Neutrophil (primary cell): ENCODE measurements around the gene HAUS3.
"Not testable (repeated sequence)": the region's sequence is repeated elsewhere in the genome, so short reads cannot be mapped to it uniquely, and the experiment has no call there.

Source experiments
- H3K27ac ChIP-seq: fragments of 200-600 bp; sonication (generic); 2 replicates; pipeline ENCODE4 v1.5.1; 2016; ENCODE audit warnings: mild to moderate bottlenecking, moderate library complexity
- H3K27me3 ChIP-seq: fragments of 200-600 bp; sonication (generic); 2 replicates; pipeline ENCODE4 v1.6.0; 2016; ENCODE audit warnings: mild to moderate bottlenecking
- H3K36me3 ChIP-seq: fragments of 200-600 bp; sonication (generic); 2 replicates; pipeline ENCODE4 v1.5.1; 2017
- H3K4me1 ChIP-seq, 2 experiments: fragments of 200-600 bp in 1 of 2; sonication (generic) in 1 of 2; 1 replicate in 1 of 2; 2 replicates in 1 of 2; pipeline versions ENCODE4 v1.5.1 to v1.6.1; 2013 to 2016; ENCODE audit warnings: low read depth in 1 of 2, low read length in 1 of 2, mild to moderate bottlenecking in 1 of 2, moderate library complexity in 1 of 2; ENCODE audit not compliant: control insufficient read depth in 1 of 2, insufficient read depth in 1 of 2
- H3K4me3 ChIP-seq, 2 experiments: fragments of 200-600 bp in 1 of 2; sonication (generic) in 1 of 2; 1 replicate in 1 of 2; 2 replicates in 1 of 2; pipeline ENCODE4 v1.5.1; 2013 to 2016; ENCODE audit warnings: low read depth in 1 of 2, low read length in 1 of 2, mild to moderate bottlenecking in 1 of 2, moderate library complexity in 1 of 2
- H3K9me3 ChIP-seq: fragments of 200-600 bp; sonication (generic); 2 replicates; pipeline ENCODE4 v1.5.1; 2016
- TF ChIP-seq, protein P1 (sequence below): fragments of 200-600 bp; sonication (generic); IDR thresholded peaks from 2 replicates; pipeline ENCODE4 v1.5.1; 2016; ENCODE audit warnings: antibody characterized with exemption

The HAUS3 gene

DNA sequence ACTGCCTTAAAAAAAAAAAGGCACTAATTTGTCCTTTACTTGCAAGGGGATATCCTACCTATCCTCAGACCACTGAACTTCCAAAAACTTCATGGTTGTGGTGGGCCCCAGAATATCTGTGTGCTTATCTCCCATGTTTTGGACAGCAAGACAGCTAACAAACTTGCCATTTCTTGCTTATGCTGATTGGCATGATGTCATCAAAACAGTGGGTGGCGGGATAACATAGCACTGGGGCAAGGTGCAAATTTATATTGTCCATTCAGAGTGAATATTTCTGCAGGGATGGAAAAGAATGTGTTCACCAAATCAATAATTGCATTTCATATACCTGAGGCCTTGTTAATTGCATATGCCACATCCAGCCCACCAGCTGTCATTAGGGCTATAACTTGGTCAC, 23.5 kb downstream of the HAUS3 start:
- Histone ChIP-seq H3K27ac (no peak overlapping the region), H3K4me3 (no peak overlapping the region), H3K36me3 (peaks cover 8% of the 10 kb centered on the region)

DNA sequence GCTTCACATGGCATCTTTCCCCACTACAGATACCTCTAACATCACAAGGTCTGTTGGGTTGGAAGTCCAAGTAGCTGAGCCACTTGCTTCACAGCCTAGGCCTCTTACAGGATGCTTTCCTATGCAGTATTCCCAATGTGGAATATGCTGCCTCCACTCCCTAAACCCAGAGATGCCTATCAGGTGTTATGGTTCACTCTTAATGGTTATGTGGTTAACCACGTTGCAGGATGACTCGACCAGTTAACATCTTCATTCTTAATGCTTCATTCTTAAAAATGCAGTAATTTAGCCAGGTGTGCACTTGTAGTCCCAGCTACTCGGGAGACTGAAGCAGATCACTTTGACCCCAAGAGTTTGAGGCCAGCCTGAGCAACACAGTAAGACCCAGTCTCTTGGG, 24.2 kb downstream of the HAUS3 start:
- TF ChIP-seq, protein P1, sequence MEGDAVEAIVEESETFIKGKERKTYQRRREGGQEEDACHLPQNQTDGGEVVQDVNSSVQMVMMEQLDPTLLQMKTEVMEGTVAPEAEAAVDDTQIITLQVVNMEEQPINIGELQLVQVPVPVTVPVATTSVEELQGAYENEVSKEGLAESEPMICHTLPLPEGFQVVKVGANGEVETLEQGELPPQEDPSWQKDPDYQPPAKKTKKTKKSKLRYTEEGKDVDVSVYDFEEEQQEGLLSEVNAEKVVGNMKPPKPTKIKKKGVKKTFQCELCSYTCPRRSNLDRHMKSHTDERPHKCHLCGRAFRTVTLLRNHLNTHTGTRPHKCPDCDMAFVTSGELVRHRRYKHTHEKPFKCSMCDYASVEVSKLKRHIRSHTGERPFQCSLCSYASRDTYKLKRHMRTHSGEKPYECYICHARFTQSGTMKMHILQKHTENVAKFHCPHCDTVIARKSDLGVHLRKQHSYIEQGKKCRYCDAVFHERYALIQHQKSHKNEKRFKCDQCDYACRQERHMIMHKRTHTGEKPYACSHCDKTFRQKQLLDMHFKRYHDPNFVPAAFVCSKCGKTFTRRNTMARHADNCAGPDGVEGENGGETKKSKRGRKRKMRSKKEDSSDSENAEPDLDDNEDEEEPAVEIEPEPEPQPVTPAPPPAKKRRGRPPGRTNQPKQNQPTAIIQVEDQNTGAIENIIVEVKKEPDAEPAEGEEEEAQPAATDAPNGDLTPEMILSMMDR = no peak
- H3K4me1 ChIP-seq = no peaks in the 10 kb centered on the region
- no peaks in the 10 kb centered on the region for H3K9me3 ChIP-seq
- H3K27ac ChIP-seq = no peak overlapping the region
- no peak overlapping the region for H3K4me3 ChIP-seq
- peaks cover under 1% of the 10 kb centered on the region for H3K36me3 ChIP-seq
- H3K27me3 ChIP-seq = no peaks in the 10 kb centered on the region

More for the DNA sequence above, 23.5 kb downstream of the HAUS3 start:
- Histone ChIP-seq H3K4me1 (no peaks in the 10 kb centered on the region), H3K27me3 (no peaks in the 10 kb centered on the region), H3K9me3 (no peaks in the 10 kb centered on the region)
- TF ChIP-seq, protein P1 = no peak

DNA sequence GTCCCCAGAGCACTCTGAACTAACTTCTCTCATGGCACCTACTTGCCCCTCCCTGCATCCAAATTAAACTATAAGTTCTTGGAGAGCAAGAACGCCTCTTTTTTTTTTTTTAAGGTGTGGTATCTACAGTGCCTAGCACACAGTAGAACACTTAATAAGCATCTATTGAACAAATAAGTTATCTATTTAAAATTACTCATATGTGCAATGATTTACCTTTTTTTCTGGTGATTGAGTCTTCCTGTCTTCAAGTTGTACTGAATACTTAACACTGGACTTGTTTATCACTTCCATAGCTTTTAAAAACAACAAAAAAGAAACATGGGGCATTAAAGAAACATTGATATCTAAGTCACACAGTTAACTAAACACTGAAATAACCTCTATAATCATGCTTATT, 29.1 kb downstream of the HAUS3 start:
- Histone ChIP-seq H3K4me1 (no peaks in the 10 kb centered on the region), H3K27ac (no peak overlapping the region), H3K27me3 (no peaks in the 10 kb centered on the region), H3K4me3 (no peak overlapping the region), H3K9me3 (no peaks in the 10 kb centered on the region), H3K36me3 (no peaks in the 10 kb centered on the region)
- TF ChIP-seq, protein P1 = no peak

DNA sequence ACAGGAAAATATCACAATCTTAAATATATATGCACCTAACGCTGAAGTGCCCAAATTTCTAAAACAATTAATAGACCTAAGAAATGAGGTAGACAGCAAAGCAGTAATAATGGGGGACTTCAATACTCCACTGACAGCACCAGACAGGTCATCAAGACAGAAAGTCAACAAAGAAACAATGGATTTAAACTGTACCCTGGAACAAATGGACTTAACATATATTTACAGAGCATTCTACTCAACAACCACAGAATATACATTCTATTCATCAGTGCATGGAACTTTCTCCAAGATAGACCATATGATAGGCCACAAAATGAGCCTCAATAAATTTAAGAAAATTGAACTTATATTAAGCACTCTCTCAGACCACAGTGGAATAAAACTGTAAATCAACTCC, 39.1 kb downstream of the HAUS3 start:
- H3K27me3 ChIP-seq, H3K36me3 ChIP-seq, H3K4me3 ChIP-seq, H3K4me1 ChIP-seq, H3K27ac ChIP-seq, H3K9me3 ChIP-seq: not testable (repeated sequence)

DNA sequence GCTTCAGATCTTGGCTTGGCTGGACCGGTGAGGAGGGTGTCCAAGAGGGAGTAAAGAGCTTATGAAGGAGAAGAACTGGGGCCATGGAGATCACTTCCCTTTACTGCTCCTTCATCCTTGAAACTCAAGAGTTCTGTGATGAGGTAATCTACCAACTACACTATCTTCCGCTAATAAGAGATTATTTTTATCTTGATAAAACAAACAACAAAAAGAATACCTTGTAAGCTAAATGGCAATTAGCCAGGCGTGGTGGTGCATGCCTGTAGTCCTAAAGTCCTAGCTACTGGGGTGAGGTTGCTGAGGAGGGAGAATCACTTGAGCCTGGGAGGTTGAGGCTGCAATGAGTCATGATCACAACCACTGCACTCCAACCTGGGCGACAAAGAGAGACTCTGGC, 47.4 kb downstream of the HAUS3 start:
- Histone ChIP-seq H3K27me3 (no peaks in the 10 kb centered on the region), H3K9me3 (no peaks in the 10 kb centered on the region), H3K4me3 (no peak overlapping the region), H3K27ac (no peak overlapping the region), H3K36me3 (no peaks in the 10 kb centered on the region), H3K4me1 (no peaks in the 10 kb centered on the region)
- TF ChIP-seq, protein P1 = no peak

DNA sequence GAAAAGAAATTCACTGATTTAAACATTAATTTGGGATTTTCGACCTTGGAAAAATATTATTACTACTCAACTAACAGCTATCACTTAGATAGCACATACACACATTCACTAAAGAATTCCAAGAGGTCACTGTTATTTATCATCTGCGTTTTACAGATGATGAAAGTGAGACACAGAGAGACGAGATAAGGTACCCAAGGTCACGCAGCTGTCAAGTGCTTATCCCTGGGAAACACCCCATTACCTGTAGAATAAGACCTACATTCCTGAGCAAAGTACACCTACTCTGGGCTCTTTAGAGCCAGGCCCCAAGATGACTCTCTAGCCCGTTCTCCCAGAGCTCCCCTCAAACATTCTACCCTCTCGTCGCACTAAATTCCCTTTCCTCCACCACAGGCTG, 48.6 kb downstream of the HAUS3 start:
- TF ChIP-seq, protein P1 = no peak

More for the DNA sequence above, 48.6 kb downstream of the HAUS3 start:
- no peaks in the 10 kb centered on the region for H3K36me3 ChIP-seq
- no peak overlapping the region for H3K4me3 ChIP-seq
- no peaks in the 10 kb centered on the region for H3K9me3 ChIP-seq
- no peaks in the 10 kb centered on the region for H3K27me3 ChIP-seq
- no peaks in the 10 kb centered on the region for H3K4me1 ChIP-seq
- no peak overlapping the region for H3K27ac ChIP-seq
